ENCODE results near the gene COX10. TPM values are rescaled to one million over a fixed set of nuclear protein-coding genes. Genes with fewer than 3 reads are reported as not detected.

The COX10 gene
- total RNA-seq, 4 donors from 2014 or later: 23.9 to 90.9 (median 64.4) TPM

GRCh38 chr17:14123619-14124278 is 54.4 kb downstream of the COX10 start:
- no peaks in the 10 kb centered on the region for H3K36me3 ChIP-seq
- TF ChIP-seq CTCF (IDR thresholded peaks at IDR 0.05) (no peak), POLR2A (IDR thresholded peaks at IDR 0.05) (no peak)
- no peaks in the 10 kb centered on the region for H3K9me3 ChIP-seq
- peaks cover 0 to 16% (median 0%) of the 10 kb centered on the region in 4 donors for H3K4me1 ChIP-seq
- H3K4me3 ChIP-seq: no peak overlapping the region
- no peaks in the 10 kb centered on the region for H3K27me3 ChIP-seq
- DNase-seq: no peak
- peak overlapping the region in 1 of 4 donors; percentile 34 for H3K27ac ChIP-seq

GRCh38 chr17:14124854-14125253 is 55.5 kb downstream of the COX10 start:
- Histone ChIP-seq H3K4me1 (peaks cover 0 to 16% (median 0%) of the 10 kb centered on the region in 4 donors), H3K27me3 (no peaks in the 10 kb centered on the region), H3K4me3 (no peak overlapping the region), H3K9me3 (no peaks in the 10 kb centered on the region), H3K36me3 (no peaks in the 10 kb centered on the region), H3K27ac (no peak overlapping the region)
- no peak for DNase-seq
- no peak for TF ChIP-seq POLR2A (IDR thresholded peaks at IDR 0.05)

GRCh38 chr17:14125518-14126137 is 56.3 kb downstream of the COX10 start:
- no peak for DNase-seq
- H3K4me3 ChIP-seq: peak overlapping the region in 2 of 4 donors; percentile 0 to 45
- H3K27me3 ChIP-seq: no peaks in the 10 kb centered on the region
- no peaks in the 10 kb centered on the region for H3K36me3 ChIP-seq
- H3K9me3 ChIP-seq: no peaks in the 10 kb centered on the region
- H3K4me1 ChIP-seq: peaks cover 0 to 16% (median 0%) of the 10 kb centered on the region in 4 donors
- H3K27ac ChIP-seq: no peak overlapping the region
- TF ChIP-seq POLR2A (IDR thresholded peaks at IDR 0.05): no peak
- no peak for TF ChIP-seq CTCF (IDR thresholded peaks at IDR 0.05)

- H3K4me1 ChIP-seq: no peaks in the 10 kb centered on the region
- TF ChIP-seq CTCF (IDR thresholded peaks at IDR 0.05): no peak
- TF ChIP-seq POLR2A (IDR thresholded peaks at IDR 0.05): no peak
Measured at GRCh38 chr17:14133104-14133503, 63.8 kb downstream of the COX10 start.

GRCh38 chr17:14134456-14134855 is 65.2 kb downstream of the COX10 start:
- Histone ChIP-seq H3K36me3 (no peaks in the 10 kb centered on the region), H3K9me3 (no peaks in the 10 kb centered on the region), H3K27me3 (no peaks in the 10 kb centered on the region), H3K27ac (no peak overlapping the region), H3K4me3 (no peak overlapping the region), H3K4me1 (no peaks in the 10 kb centered on the region)
- no peak for DNase-seq
- TF ChIP-seq CTCF (IDR thresholded peaks at IDR 0.05) (no peak), POLR2A (IDR thresholded peaks at IDR 0.05) (no peak)

More at GRCh38 chr17:14133104-14133503, 63.8 kb downstream of the COX10 start:
- H3K36me3 ChIP-seq: no peaks in the 10 kb centered on the region
- no peak overlapping the region for H3K4me3 ChIP-seq
- no peaks in the 10 kb centered on the region for H3K9me3 ChIP-seq
- no peak for DNase-seq
- no peak overlapping the region for H3K27ac ChIP-seq
- no peaks in the 10 kb centered on the region for H3K27me3 ChIP-seq

- Histone ChIP-seq H3K27me3 (no peaks in the 10 kb centered on the region), H3K27ac (no peak overlapping the region), H3K4me1 (no peaks in the 10 kb centered on the region), H3K4me3 (no peak overlapping the region), H3K9me3 (no peaks in the 10 kb centered on the region), H3K36me3 (no peaks in the 10 kb centered on the region)
- TF ChIP-seq CTCF (IDR thresholded peaks at IDR 0.05) (no peak), POLR2A (IDR thresholded peaks at IDR 0.05) (no peak)
- DNase-seq: no peak
Measured at GRCh38 chr17:14135906-14136590, 66.7 kb downstream of the COX10 start.
